Mesothelial cell of epicardium (in vitro differentiated cells): ENCODE measurements around the gene SLC16A8. TPM values are rescaled to one million over a fixed set of nuclear protein-coding genes. Genes with fewer than 3 reads are reported as not detected.

Experiments
- DNase-seq, 2 experiments: peaks; one replicate each; pipeline ENCODE4 v3.0.0; 2021; ENCODE audit warnings: low spot score in 2 of 2; ENCODE audit not compliant: unreplicated experiment in 2 of 2
- H3K27ac Mint-ChIP-seq: 2 replicates; pipeline ENCODE4 v1.8.0; 2021; ENCODE audit warnings: mixed read lengths
- H3K27me3 Mint-ChIP-seq: 2 replicates; pipeline ENCODE4 v1.8.0; 2021; ENCODE audit warnings: low read depth, mixed read lengths
- H3K36me3 Mint-ChIP-seq: 2 replicates; pipeline ENCODE4 v1.8.0; 2021; ENCODE audit warnings: mixed read lengths
- H3K4me1 Mint-ChIP-seq: 2 replicates; pipeline ENCODE4 v1.8.0; 2021; ENCODE audit warnings: mixed read lengths
- H3K4me3 Mint-ChIP-seq: 2 replicates; pipeline ENCODE4 v1.8.0; 2021; ENCODE audit warnings: mild to moderate bottlenecking, moderate library complexity, mixed read lengths
- H3K9me3 Mint-ChIP-seq: 2 replicates; pipeline ENCODE4 v1.8.0; 2021; ENCODE audit warnings: mixed read lengths
- CTCF ChIP-seq: fragments of 200-600 bp; sonication (generic); IDR thresholded peaks from one replicate; pipeline ENCODE4 v1.5.0; 2021; ENCODE audit warnings: antibody characterized with exemption; ENCODE audit not compliant: unreplicated experiment
- total RNA-seq: library from RNA; stranded (reverse); gene quantifications from 3 replicates; pipeline ENCODE4 v1.2.1, GENCODE V29; 2021

The SLC16A8 gene
- total RNA-seq, 1 donor from 2014 or later: 0.60 TPM

GRCh38 chr22:38066381-38067027 lies 17.5 kb downstream of the SLC16A8 start:
- peaks cover 30% of the 10 kb centered on the region for H3K36me3 Mint-ChIP-seq

GRCh38 chr22:38065539-38065938 lies 18.4 kb downstream of the SLC16A8 start:
- Mint-ChIP-seq H3K9me3 (no peaks in the 10 kb centered on the region), H3K4me1 (no peaks in the 10 kb centered on the region), H3K36me3 (peaks cover 32% of the 10 kb centered on the region), H3K27me3 (no peaks in the 10 kb centered on the region), H3K27ac (no peak overlapping the region), H3K4me3 (no peak overlapping the region)
- TF ChIP-seq CTCF: no peak
- DNase-seq: no peak

More at GRCh38 chr22:38066381-38067027, 17.5 kb downstream of the SLC16A8 start:
- Mint-ChIP-seq H3K4me1 (no peaks in the 10 kb centered on the region), H3K27ac (no peak overlapping the region), H3K4me3 (no peak overlapping the region), H3K9me3 (no peaks in the 10 kb centered on the region), H3K27me3 (no peaks in the 10 kb centered on the region)
- DNase-seq: no peak
- no peak for TF ChIP-seq CTCF

- no peaks in the 10 kb centered on the region for H3K9me3 Mint-ChIP-seq
- TF ChIP-seq CTCF: no peak
- no peaks in the 10 kb centered on the region for H3K27me3 Mint-ChIP-seq
- peaks cover 6% of the 10 kb centered on the region for H3K4me1 Mint-ChIP-seq
- peaks cover 39% of the 10 kb centered on the region for H3K36me3 Mint-ChIP-seq
- DNase-seq: no peak
- no peak overlapping the region for H3K27ac Mint-ChIP-seq
- no peak overlapping the region for H3K4me3 Mint-ChIP-seq
These were observed 21.2 kb downstream of the SLC16A8 start for GRCh38 chr22:38062791-38063190.

GRCh38 chr22:38056969-38057891 lies 26.8 kb downstream of the SLC16A8 start, which contains the start of gene PICK1:
Gene PICK1 (plus strand): TSS chr22:38057404. CDS start chr22:38057810, 406 bp downstream.
- Mint-ChIP-seq H3K4me1 (peaks cover 9% of the 10 kb centered on the region), H3K4me3 (peak within 1 kb of the TSS; percentile 83), H3K27ac (peak within 1 kb of the TSS; percentile 98), H3K9me3 (no peaks in the 10 kb centered on the region), H3K27me3 (no peaks in the 10 kb centered on the region), H3K36me3 (peaks cover 20% of the 10 kb centered on the region)
- DNase-seq: peak; percentile 69 to 84
- TF ChIP-seq CTCF: no peak

- Mint-ChIP-seq H3K4me3 (no peak overlapping the region), H3K9me3 (no peaks in the 10 kb centered on the region), H3K27me3 (peaks cover 6% of the 10 kb centered on the region), H3K4me1 (no peaks in the 10 kb centered on the region), H3K27ac (no peak overlapping the region), H3K36me3 (no peaks in the 10 kb centered on the region)
- peak; percentile 86 for TF ChIP-seq CTCF
- peak; percentile 71 to 86 for DNase-seq
These were observed 31.8 kb downstream of the SLC16A8 start for GRCh38 chr22:38051900-38052862.
